Measurements from ENCODE around the gene CNGA2.

DNA sequence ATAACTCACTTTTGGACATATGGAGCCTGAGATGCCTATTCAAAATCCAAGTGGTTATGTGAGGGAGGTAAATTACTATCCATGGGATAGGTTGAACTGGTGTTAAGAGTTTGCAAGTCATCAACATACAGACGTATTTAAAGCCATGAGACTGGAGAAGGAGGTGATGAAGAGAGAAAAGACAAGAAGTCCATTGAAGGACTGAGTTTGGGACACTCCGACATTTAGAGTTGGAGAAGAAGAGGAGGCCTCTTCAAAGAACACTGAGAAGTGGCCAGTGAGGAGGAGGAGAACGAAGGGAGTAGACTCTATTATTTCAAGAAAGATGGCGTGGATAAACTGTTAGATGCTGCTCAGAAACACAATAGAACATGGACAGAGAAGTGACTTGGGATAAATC is at the start of gene CNGA2:
- TF ChIP-seq POLR2A (IDR thresholded peaks at IDR 0.05) = no peak
- TF ChIP-seq, protein P1, sequence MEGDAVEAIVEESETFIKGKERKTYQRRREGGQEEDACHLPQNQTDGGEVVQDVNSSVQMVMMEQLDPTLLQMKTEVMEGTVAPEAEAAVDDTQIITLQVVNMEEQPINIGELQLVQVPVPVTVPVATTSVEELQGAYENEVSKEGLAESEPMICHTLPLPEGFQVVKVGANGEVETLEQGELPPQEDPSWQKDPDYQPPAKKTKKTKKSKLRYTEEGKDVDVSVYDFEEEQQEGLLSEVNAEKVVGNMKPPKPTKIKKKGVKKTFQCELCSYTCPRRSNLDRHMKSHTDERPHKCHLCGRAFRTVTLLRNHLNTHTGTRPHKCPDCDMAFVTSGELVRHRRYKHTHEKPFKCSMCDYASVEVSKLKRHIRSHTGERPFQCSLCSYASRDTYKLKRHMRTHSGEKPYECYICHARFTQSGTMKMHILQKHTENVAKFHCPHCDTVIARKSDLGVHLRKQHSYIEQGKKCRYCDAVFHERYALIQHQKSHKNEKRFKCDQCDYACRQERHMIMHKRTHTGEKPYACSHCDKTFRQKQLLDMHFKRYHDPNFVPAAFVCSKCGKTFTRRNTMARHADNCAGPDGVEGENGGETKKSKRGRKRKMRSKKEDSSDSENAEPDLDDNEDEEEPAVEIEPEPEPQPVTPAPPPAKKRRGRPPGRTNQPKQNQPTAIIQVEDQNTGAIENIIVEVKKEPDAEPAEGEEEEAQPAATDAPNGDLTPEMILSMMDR (IDR thresholded peaks at IDR 0.05) = no peak
